ENCODE data around the gene PLK5.

- TF ChIP-seq GABPA (IDR thresholded peaks at IDR 0.05; ENCODE audit: low read depth) (no peak), CTCF (IDR thresholded peaks at IDR 0.05; ENCODE audit: insufficient read depth, low read length) (no peak), POLR2AphosphoS5 (IDR thresholded peaks at IDR 0.05; ENCODE audit: low read depth) (no peak)
These were observed 11.1 kb downstream of the PLK5 start for GRCh38 chr19:1534972-1535371.

Data from HL-60 (cell line).